Caco-2 (cell line): Measurements from ENCODE around the gene KATNA1. TPM values are rescaled to one million over a fixed set of nuclear protein-coding genes. Genes with fewer than 3 reads are reported as not detected.

Experiments used
- Bru-seq: library from RNA; stranded (reverse); fragments of 400-500 nt; gene quantifications from one replicate; lab custom pipeline; 2021; lab: Mats Ljungman, UMichigan
- BruChase-seq, 2 experiments: library from RNA; stranded (reverse); fragments of 400-500 nt; gene quantifications; one replicate each; lab custom pipeline; 2021; lab: Mats Ljungman, UMichigan
- BruUV-seq: library from RNA; stranded (reverse); fragments of 400-500 nt; replicated peaks from 2 replicates; lab custom pipeline; 2021; lab: Mats Ljungman, UMichigan
- CTCF ChIA-PET: fragments of 300-600 bp; sonication (Branson Sonifier 250); formaldehyde crosslinking; loops from one replicate; lab custom pipeline; 2022; ENCODE audit warnings: antibody characterized with exemption; lab: Charles Lee
- POLR2A ChIA-PET: fragments of 300-600 bp; sonication (Branson Sonifier 250); formaldehyde crosslinking; loops from one replicate; lab custom pipeline; 2022; ENCODE audit warnings: antibody characterized with exemption; lab: Charles Lee
- DNase-seq, 2 experiments: peaks; one replicate each; pipeline versions ENCODE4 v3.0.0 to v3.0.0-alpha.2; 2020 to 2022
- H3K27me3 ChIP-seq: replicated peaks from 2 replicates; pipeline ENCODE4 v1.6.0; 2011; ENCODE audit warnings: low read length; ENCODE audit not compliant: control insufficient read depth, insufficient read depth
- H3K36me3 ChIP-seq: 2 replicates; pipeline ENCODE4 v1.5.1; 2011; ENCODE audit warnings: low read length; ENCODE audit not compliant: control insufficient read depth, insufficient read depth
- H3K4me1 ChIP-seq: fragments of 250-450 bp; sonication (Bioruptor Pico); 2 replicates; pipeline ENCODE4 v1.5.1; 2020; ENCODE audit warnings: mild to moderate bottlenecking
- H3K4me3 ChIP-seq: 2 replicates; pipeline ENCODE4 v1.5.1; 2011; ENCODE audit warnings: low read depth, mild to moderate bottlenecking, control low read depth, low read length
- H3K9me3 ChIP-seq: fragments of 250-450 bp; sonication (Bioruptor Pico); 2 replicates; pipeline ENCODE4 v1.5.1; 2020; ENCODE audit warnings: mild to moderate bottlenecking, moderate library complexity
- H3K27ac Mint-ChIP-seq: one replicate; pipeline ENCODE4 v1.8.0; 2022; ENCODE audit warnings: mixed read lengths; ENCODE audit not compliant: unreplicated experiment
- H3K27me3 Mint-ChIP-seq: one replicate; pipeline ENCODE4 v1.8.0; 2022; ENCODE audit warnings: mixed read lengths; ENCODE audit not compliant: insufficient read depth, unreplicated experiment
- H3K36me3 Mint-ChIP-seq: one replicate; pipeline ENCODE4 v1.8.0; 2022; ENCODE audit warnings: mild to moderate bottlenecking, mixed read lengths; ENCODE audit not compliant: insufficient read depth, unreplicated experiment
- H3K4me1 Mint-ChIP-seq: one replicate; pipeline ENCODE4 v1.8.0; 2022; ENCODE audit warnings: low read depth, mixed read lengths; ENCODE audit not compliant: unreplicated experiment
- H3K4me3 Mint-ChIP-seq: one replicate; pipeline ENCODE4 v1.8.0; 2022; ENCODE audit warnings: mild to moderate bottlenecking, moderate library complexity, mixed read lengths; ENCODE audit not compliant: unreplicated experiment
- H3K9me3 Mint-ChIP-seq: one replicate; pipeline ENCODE4 v1.8.0; 2022; ENCODE audit warnings: mixed read lengths; ENCODE audit not compliant: unreplicated experiment
- CTCF ChIP-seq, 2 experiments: fragments of 200-600 bp in 1 of 2; IDR thresholded peaks; 1 replicate in 1 of 2; 2 replicates in 1 of 2; pipeline versions ENCODE4 v1.5.1 to v1.8.0; 2011 to 2022; ENCODE audit warnings: antibody characterized with exemption in 1 of 2, control low read depth in 1 of 2, inconsistent platforms in 1 of 2, low read depth in 1 of 2, low read length in 1 of 2, mild to moderate bottlenecking in 1 of 2, moderate library complexity in 1 of 2; ENCODE audit not compliant: insufficient read depth in 1 of 2, severe bottlenecking in 1 of 2, unreplicated experiment in 1 of 2
- intact Hi-C: fragments of 100-400 bp; cut with micrococcal nuclease; formaldehyde crosslinking; loops from one replicate; pipeline ENCODE4 v1.10.0; 2022; ENCODE audit not compliant: unreplicated experiment
- long read RNA-seq: library from polyadenylated mRNA; stranded (forward); transcript quantifications from one replicate; pipeline ENCODE4 v2.0.0, GENCODE V29; 2022
- total RNA-seq: library from RNA; stranded (reverse); gene quantifications from 2 replicates; pipeline ENCODE4 v1.2.3, GENCODE V29; 2022

The KATNA1 gene
- total RNA-seq (16.7 and 19.2 TPM in 2 replicates), Bru-seq, nascent RNA (percentile 59 among the genes with signal in this experiment), BruChase-seq, experiment 1, labeled RNA remaining after a 2-hour chase (percentile 59 among the genes with signal in this experiment), BruChase-seq, experiment 2, labeled RNA remaining after a 6-hour chase (percentile 57 among the genes with signal in this experiment)
- long read RNA-seq, transcript KATNA1-203 (11 exons, 1,984 nt), result major isoform, 41 of 53 reads
- long read RNA-seq, partial matches to known transcripts, result 1 of 53 reads
- long read RNA-seq, other reads (novel, unspliced or antisense), result 11 of 53 reads

- POLR2A ChIA-PET, result interaction anchor here (1.6 kb wide), 1 partner anchor 83 kb away, joined by 4 read pairs; the partner anchor contains the start of gene GINM1
- Mint-ChIP-seq H3K36me3 (peaks cover 10% of the 10 kb centered on the region), H3K27me3 (no peaks in the 10 kb centered on the region), H3K4me3 (peak within 1 kb of the TSS; percentile 84), H3K9me3 (no peaks in the 10 kb centered on the region), H3K4me1 (no peaks in the 10 kb centered on the region), H3K27ac (peak within 1 kb of the TSS; percentile 73)
- Histone ChIP-seq H3K36me3 (no peaks in the 10 kb centered on the region), H3K4me1 (0 out of 2 replicates have a peak, but pooled peaks cover 10% of the 10 kb centered on the region), H3K4me3 (peak within 1 kb of the TSS; percentile 68), H3K9me3 (no peaks in the 10 kb centered on the region), H3K27me3 (no peaks in the 10 kb centered on the region)
- intact Hi-C loops, result loop anchor here (1.0 kb wide), 3 partner anchors 83 to 357 kb away; partner anchors contain the start of gene PPIL4
- no peak for TF ChIP-seq CTCF (IDR thresholded peaks at IDR 0.05; ENCODE audit: insufficient read depth in 1 of 2, low read depth in 1 of 2, low read length in 1 of 2, severe bottlenecking in 1 of 2, unreplicated experiment in 1 of 2)
- TSS peak; percentile 53 for BruUV-seq
- peak; percentile 95 to 96 for DNase-seq
- CTCF ChIA-PET, result interaction anchor here (0.7 to 1.9 kb wide), 2 partner anchors 83 to 716 kb away, joined by 3 to 13 read pairs; partner anchors contain the start of gene GINM1
These were observed at the start of gene KATNA1 for GRCh38 chr6:149648148-149649145. KATNA1 (minus strand) TSS chr6:149648714; CDS start chr6:149638547, 10,167 bp downstream.

- ChIA-PET CTCF (no interaction called here), POLR2A (no interaction called here)
- Mint-ChIP-seq H3K4me1 (no peaks in the 10 kb centered on the region), H3K4me3 (no peak overlapping the region), H3K9me3 (no peaks in the 10 kb centered on the region), H3K27me3 (no peaks in the 10 kb centered on the region), H3K36me3 (peaks cover 27% of the 10 kb centered on the region), H3K27ac (no peak overlapping the region)
- H3K9me3 ChIP-seq, result no peaks in the 10 kb centered on the region
- H3K4me3 ChIP-seq, result no peak overlapping the region
- no peaks in the 10 kb centered on the region for H3K27me3 ChIP-seq
- H3K36me3 ChIP-seq, result no peaks in the 10 kb centered on the region
- TF ChIP-seq CTCF (IDR thresholded peaks at IDR 0.05; ENCODE audit: insufficient read depth in 1 of 2, low read depth in 1 of 2, low read length in 1 of 2, severe bottlenecking in 1 of 2, unreplicated experiment in 1 of 2), result no peak
- intact Hi-C loops, result no loop called here
- BruUV-seq, result no TSS peak
- no peak for DNase-seq
- no peaks in the 10 kb centered on the region for H3K4me1 ChIP-seq
These were observed 49.7 kb upstream of the KATNA1 start for GRCh38 chr6:149698175-149698574.

- no peaks in the 10 kb centered on the region for H3K27me3 ChIP-seq
- H3K27ac Mint-ChIP-seq, result no peak overlapping the region
- DNase-seq, result no peak
- H3K4me1 ChIP-seq, result no peaks in the 10 kb centered on the region
- BruUV-seq, result no TSS peak
- intact Hi-C loops, result no loop called here
- no peaks in the 10 kb centered on the region for H3K36me3 ChIP-seq
- POLR2A ChIA-PET, result no interaction called here
- no peak overlapping the region for H3K4me3 ChIP-seq
- no peaks in the 10 kb centered on the region for H3K9me3 Mint-ChIP-seq
- H3K4me3 Mint-ChIP-seq, result no peak overlapping the region
- CTCF ChIA-PET, result no interaction called here
- no peaks in the 10 kb centered on the region for H3K9me3 ChIP-seq
- no peaks in the 10 kb centered on the region for H3K4me1 Mint-ChIP-seq
- H3K27me3 Mint-ChIP-seq, result no peaks in the 10 kb centered on the region
- H3K36me3 Mint-ChIP-seq, result peaks cover 37% of the 10 kb centered on the region
- TF ChIP-seq CTCF (IDR thresholded peaks at IDR 0.05; ENCODE audit: insufficient read depth in 1 of 2, low read depth in 1 of 2, low read length in 1 of 2, severe bottlenecking in 1 of 2, unreplicated experiment in 1 of 2), result no peak
These were observed 48.4 kb upstream of the KATNA1 start for GRCh38 chr6:149696901-149697300.
